ENCODE results near the gene CABP2. TPM values are rescaled to one million over a fixed set of nuclear protein-coding genes. Genes with fewer than 3 reads are reported as not detected.

CABP2 gene
- total RNA-seq, 2 donors from 2014 or later, result not detected

GRCh38 chr11:67521924-67522323, 1.3 kb downstream of the CABP2 start:
- Histone ChIP-seq H3K27me3 (replicated peaks; ENCODE audit: insufficient read depth) (no peaks in the 10 kb centered on the region), H3K4me1 (ENCODE audit: control insufficient read depth in 1 of 2, low read depth in 2 of 2) (no peaks in the 10 kb centered on the region), H3K27ac (no peak overlapping the region), H3K36me3 (no peaks in the 10 kb centered on the region), H3K4me3 (no peak overlapping the region), H3K9me3 (no peaks in the 10 kb centered on the region)
- DNase-seq (ENCODE audit: low spot score) (no peak), ATAC-seq (ENCODE audit: insufficient number of reproducible peaks, low FRiP score, low read depth) (no peak)
- no peak for TF ChIP-seq CTCF (IDR thresholded peaks at IDR 0.05)

- TF ChIP-seq CTCF (IDR thresholded peaks at IDR 0.05), result no peak
- no peaks in the 10 kb centered on the region for H3K4me1 ChIP-seq (ENCODE audit: control insufficient read depth in 1 of 2, low read depth in 2 of 2)
- H3K27ac ChIP-seq, result no peak overlapping the region
- no peaks in the 10 kb centered on the region for H3K9me3 ChIP-seq
- no peak for DNase-seq (ENCODE audit: low spot score)
- no peaks in the 10 kb centered on the region for H3K36me3 ChIP-seq
- H3K4me3 ChIP-seq, result no peak overlapping the region
- ATAC-seq (ENCODE audit: insufficient number of reproducible peaks, low FRiP score, low read depth), result no peak
- H3K27me3 ChIP-seq (replicated peaks; ENCODE audit: insufficient read depth), result no peaks in the 10 kb centered on the region
Measured at GRCh38 chr11:67520856-67521824, 2.1 kb downstream of the CABP2 start.

GRCh38 chr11:67519726-67520125, 3.5 kb downstream of the CABP2 start:
- Histone ChIP-seq H3K4me3 (no peak overlapping the region), H3K27me3 (replicated peaks; ENCODE audit: insufficient read depth) (no peaks in the 10 kb centered on the region), H3K36me3 (no peaks in the 10 kb centered on the region), H3K27ac (no peak overlapping the region), H3K9me3 (no peaks in the 10 kb centered on the region), H3K4me1 (ENCODE audit: control insufficient read depth in 1 of 2, low read depth in 2 of 2) (no peaks in the 10 kb centered on the region)
- TF ChIP-seq CTCF (IDR thresholded peaks at IDR 0.05), result no peak
- DNase-seq (ENCODE audit: low spot score), result no peak
- no peak for ATAC-seq (ENCODE audit: insufficient number of reproducible peaks, low FRiP score, low read depth)

GRCh38 chr11:67517784-67518552, 5.3 kb downstream of the CABP2 start:
- Histone ChIP-seq H3K27me3 (replicated peaks; ENCODE audit: insufficient read depth) (no peaks in the 10 kb centered on the region), H3K4me3 (no peak overlapping the region), H3K9me3 (no peaks in the 10 kb centered on the region), H3K36me3 (no peaks in the 10 kb centered on the region), H3K4me1 (ENCODE audit: control insufficient read depth in 1 of 2, low read depth in 2 of 2) (no peaks in the 10 kb centered on the region), H3K27ac (no peak overlapping the region)
- no peak for DNase-seq (ENCODE audit: low spot score)
- no peak for ATAC-seq (ENCODE audit: insufficient number of reproducible peaks, low FRiP score, low read depth)
- no peak for TF ChIP-seq CTCF (IDR thresholded peaks at IDR 0.05)

- Histone ChIP-seq H3K4me1 (ENCODE audit: control insufficient read depth in 1 of 2, low read depth in 2 of 2) (no peaks in the 10 kb centered on the region), H3K27ac (no peak overlapping the region), H3K4me3 (no peak overlapping the region), H3K36me3 (no peaks in the 10 kb centered on the region), H3K9me3 (no peaks in the 10 kb centered on the region), H3K27me3 (replicated peaks; ENCODE audit: insufficient read depth) (no peaks in the 10 kb centered on the region)
- TF ChIP-seq CTCF (IDR thresholded peaks at IDR 0.05), result no peak
- ATAC-seq (ENCODE audit: insufficient number of reproducible peaks, low FRiP score, low read depth) (no peak), DNase-seq (ENCODE audit: low spot score) (no peak)
Measured at GRCh38 chr11:67516806-67517205, 6.4 kb downstream of the CABP2 start.

All from thoracic aorta (tissue), 2 donors.